ENCODE measurements around the gene JAK1.

DNA sequence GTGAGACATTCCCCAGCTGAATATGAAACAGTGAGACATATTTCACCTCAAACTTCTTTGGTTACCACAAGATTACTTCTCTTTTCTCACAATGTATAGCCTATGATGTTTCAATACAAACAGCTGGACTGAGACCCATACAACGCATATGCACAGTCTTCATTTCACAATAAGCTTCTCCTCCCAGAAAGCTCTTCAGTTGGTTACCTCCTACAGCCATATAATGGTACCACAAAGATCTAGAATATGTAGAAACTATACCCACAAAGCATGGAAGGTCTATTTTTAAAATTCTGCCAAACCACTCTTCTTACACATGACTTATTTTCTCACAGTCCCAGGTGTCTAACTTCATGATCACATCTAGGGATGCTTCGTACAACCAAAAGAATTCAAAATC is 70.8 kb downstream of the JAK1 start:
- no peak for TF ChIP-seq CTCF (IDR thresholded peaks at IDR 0.05)
- no peak for TF ChIP-seq ZFX (IDR thresholded peaks at IDR 0.05; ENCODE audit: borderline replicate concordance)

Data from 22Rv1 (cell line).